ENCODE measurements around the gene EDC4.

GRCh38 chr16:67893743-67894399 lies 21.0 kb downstream of the EDC4 start:
- TF ChIP-seq KDM1A (IDR thresholded peaks at IDR 0.05; ENCODE audit: low read depth) (no peak), CTCF (IDR thresholded peaks at IDR 0.05) (no peak), SREBF2 (IDR thresholded peaks at IDR 0.05) (no peak)

Measured in A549 (cell line).